ENCODE data around the gene ZNF212. TPM values are rescaled to one million over a fixed set of nuclear protein-coding genes. Genes with fewer than 3 reads are reported as not detected.
"Not testable (repeated sequence)": the region's sequence is repeated elsewhere in the genome, so short reads cannot be mapped to it uniquely, and the experiment has no call there.

ZNF212 gene
- total RNA-seq, 2 experiments from 2014 or later, result 12.5 to 14.6 TPM

DNA sequence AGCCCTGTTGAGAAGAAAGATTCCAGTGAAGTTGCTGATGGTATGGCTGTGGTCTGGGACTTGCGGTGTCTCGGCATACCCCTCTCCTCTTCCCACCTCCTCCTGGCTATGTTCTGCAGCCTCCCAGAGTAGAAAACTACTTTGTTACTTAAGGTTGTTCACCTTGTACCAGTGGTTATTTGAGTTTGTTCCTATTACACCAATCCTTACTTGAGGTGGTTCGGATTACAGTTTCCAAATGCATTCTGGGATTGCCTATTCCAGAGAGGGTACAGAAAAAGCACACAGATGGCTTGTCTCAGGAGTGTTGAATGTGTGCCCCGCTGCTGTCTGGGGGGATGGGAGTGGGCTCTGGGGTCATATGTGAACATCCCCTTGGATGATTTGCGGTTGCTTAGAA, 15.7 kb downstream of the ZNF212 start:
- H3K27ac Mint-ChIP-seq, result no peak overlapping the region
- H3K27me3 Mint-ChIP-seq, result no peaks in the 10 kb centered on the region
- H3K4me1 Mint-ChIP-seq, result peaks cover 1% of the 10 kb centered on the region
- DNase-seq, result no peak
- H3K4me3 Mint-ChIP-seq, result no peak overlapping the region
- H3K9me3 Mint-ChIP-seq, result no peaks in the 10 kb centered on the region
- H3K36me3 Mint-ChIP-seq, result peaks cover 2% of the 10 kb centered on the region

DNA sequence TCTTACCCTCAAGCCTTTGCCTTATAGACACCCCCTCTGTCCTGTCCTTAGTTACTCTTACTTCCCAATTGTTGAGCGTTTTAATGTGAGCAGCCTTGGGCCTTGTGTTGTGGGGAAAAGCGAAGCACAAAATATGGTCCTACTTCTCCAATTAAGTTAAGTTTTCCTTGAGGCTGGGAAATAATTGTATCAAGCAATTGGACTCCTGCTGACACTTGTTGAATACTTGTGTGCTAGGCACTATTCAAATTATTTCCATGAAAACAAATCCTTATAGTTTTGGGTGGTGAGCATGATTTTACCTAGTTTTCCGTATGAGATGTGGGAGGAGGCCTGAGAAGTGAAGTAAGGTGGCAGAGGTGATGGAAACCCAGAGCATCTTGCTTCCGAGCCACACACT, 17.1 kb downstream of the ZNF212 start:
- no peak overlapping the region for H3K4me3 Mint-ChIP-seq
- H3K9me3 Mint-ChIP-seq, result no peaks in the 10 kb centered on the region
- H3K27me3 Mint-ChIP-seq, result no peaks in the 10 kb centered on the region

DNA sequence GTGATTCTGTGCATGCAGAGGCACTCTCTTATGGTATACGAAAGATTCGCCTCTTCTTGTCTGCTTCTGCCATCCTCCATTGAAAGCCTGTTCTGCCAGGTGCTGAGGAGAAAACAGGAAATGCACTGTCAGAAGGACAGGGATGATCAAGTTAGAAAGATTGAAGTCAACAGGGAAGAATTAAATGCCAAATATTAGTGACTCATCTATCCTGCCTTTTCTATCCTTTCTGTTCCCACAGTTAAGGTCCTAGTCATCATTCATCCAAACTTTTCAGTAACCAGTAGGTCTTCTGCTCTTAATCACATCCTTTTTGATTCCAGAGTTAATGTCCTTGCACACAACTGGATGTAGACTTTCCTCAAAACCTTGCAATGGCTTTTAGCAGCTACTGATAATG, 17.7 kb downstream of the ZNF212 start:
- no peaks in the 10 kb centered on the region for H3K36me3 Mint-ChIP-seq
- H3K27me3 Mint-ChIP-seq, result no peaks in the 10 kb centered on the region
- no peak for DNase-seq
- H3K27ac Mint-ChIP-seq, result no peak overlapping the region
- no peaks in the 10 kb centered on the region for H3K9me3 Mint-ChIP-seq
- peaks cover 4% of the 10 kb centered on the region for H3K4me1 Mint-ChIP-seq
- H3K4me3 Mint-ChIP-seq, result no peak overlapping the region

More for the DNA sequence above, 17.1 kb downstream of the ZNF212 start:
- H3K36me3 Mint-ChIP-seq, result no peaks in the 10 kb centered on the region
- DNase-seq, result no peak
- H3K4me1 Mint-ChIP-seq, result peaks cover 3% of the 10 kb centered on the region
- no peak overlapping the region for H3K27ac Mint-ChIP-seq

DNA sequence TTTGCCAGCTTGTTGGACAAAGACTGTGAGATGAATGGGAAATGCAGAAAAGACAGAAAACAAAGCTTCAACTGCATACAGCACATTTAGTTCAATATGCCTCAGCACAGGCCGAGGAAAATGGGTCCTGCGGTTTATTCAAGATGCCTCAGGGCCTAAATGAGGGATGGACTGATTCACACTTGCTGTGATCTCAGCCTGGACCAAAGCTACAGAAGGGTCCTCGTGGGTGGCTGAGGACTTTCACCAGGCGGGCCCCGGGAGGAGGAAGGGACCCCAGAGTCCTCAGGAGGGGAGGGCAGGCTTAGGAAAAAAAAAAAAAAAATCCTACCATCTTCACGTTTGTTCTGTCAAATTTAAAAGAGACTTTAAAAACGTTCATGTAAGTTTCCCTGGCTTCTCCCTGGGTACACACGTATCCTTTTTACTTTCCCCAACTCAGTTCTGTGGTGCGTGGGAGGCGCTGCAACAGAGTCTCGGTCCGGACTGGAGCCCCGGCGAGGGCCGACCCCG, 21.9 kb downstream of the ZNF212 start:
- no peaks in the 10 kb centered on the region for H3K9me3 Mint-ChIP-seq
- H3K4me3 Mint-ChIP-seq, result peak overlapping the region; percentile 80
- H3K27me3 Mint-ChIP-seq, result no peaks in the 10 kb centered on the region
- DNase-seq, result no peak
- H3K4me1 Mint-ChIP-seq, result peaks cover 21% of the 10 kb centered on the region
- H3K36me3 Mint-ChIP-seq, result peaks cover 5% of the 10 kb centered on the region
- peak overlapping the region; percentile 91 for H3K27ac Mint-ChIP-seq

DNA sequence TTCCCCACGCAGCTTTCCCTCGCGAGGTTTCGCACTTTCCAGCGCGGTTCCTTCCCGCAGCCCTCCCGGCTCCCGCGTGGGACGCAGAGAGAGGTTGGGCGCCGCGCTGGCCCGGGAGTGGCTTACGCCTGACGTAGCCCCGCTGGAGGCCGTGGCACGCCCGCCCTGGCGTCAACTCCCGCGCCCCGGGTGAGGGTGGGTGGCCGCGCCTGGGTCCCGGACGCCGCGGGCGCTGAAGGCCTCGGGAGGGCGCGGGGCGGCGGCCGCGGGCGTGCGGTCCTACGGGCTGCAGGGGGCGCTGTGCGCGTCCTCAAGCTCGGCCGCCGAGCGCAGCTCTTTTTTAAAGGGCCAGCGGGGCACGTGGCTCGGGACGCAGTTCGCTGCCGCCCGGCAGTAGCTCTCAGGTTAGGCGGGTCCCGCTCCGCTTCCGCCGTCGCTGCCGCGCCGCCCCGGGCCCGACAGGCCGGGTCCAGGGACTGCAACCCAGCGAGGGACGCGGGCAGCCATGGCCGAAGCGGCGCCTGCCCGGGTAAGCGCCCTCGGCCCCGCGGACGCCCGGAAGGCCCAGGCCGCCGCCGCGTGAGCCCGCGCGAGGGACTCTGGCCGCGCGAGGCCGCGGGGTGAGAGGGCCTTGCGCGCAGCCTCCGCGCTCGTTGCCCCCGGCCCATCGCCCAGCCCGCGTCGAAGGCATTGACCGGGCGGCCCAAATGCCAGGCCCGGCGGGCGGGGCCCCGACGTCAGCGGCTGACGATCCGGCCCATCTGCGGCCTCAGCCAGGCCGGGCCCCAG, 22.6 kb downstream of the ZNF212 start, which contains the start of gene ZNF783:
Gene ZNF783, plus strand, starts transcription at position 368 of the 789 bp plus-strand sequence. Its CDS starts 138 bp downstream, at position 506.
- peaks cover 10% of the 10 kb centered on the region for H3K36me3 Mint-ChIP-seq
- peak within 1 kb of the TSS; percentile 80 for H3K4me3 Mint-ChIP-seq

DNA sequence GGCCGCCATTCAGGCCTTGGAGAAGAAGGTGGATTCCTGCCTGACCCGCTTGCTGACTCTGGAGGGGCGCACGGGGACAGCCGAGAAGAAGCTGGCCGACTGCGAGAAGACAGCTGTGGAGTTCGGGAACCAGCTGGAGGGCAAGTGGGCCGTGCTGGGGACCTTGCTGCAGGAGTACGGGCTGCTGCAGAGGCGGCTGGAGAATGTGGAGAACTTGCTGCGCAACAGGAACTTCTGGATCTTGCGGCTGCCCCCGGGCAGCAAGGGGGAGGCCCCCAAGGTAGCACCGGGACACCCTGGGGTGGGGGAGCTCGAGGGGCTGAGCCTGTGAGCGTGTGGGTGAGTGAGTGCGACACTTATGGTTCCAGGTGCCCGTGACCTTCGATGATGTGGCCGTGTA, 27.0 kb downstream of the ZNF212 start:
- no peaks in the 10 kb centered on the region for H3K27me3 Mint-ChIP-seq
- H3K27ac Mint-ChIP-seq, result no peak overlapping the region
- H3K36me3 Mint-ChIP-seq, result peaks cover 30% of the 10 kb centered on the region
- DNase-seq, result no peak
- peaks cover 18% of the 10 kb centered on the region for H3K4me1 Mint-ChIP-seq
- no peaks in the 10 kb centered on the region for H3K9me3 Mint-ChIP-seq
- no peak overlapping the region for H3K4me3 Mint-ChIP-seq

More for the DNA sequence above, 22.6 kb downstream of the ZNF212 start, which contains the start of gene ZNF783:
- Mint-ChIP-seq H3K9me3 (no peaks in the 10 kb centered on the region), H3K27me3 (no peaks in the 10 kb centered on the region), H3K4me1 (peaks cover 21% of the 10 kb centered on the region), H3K27ac (peak within 1 kb of the TSS; percentile 91)
- peak; percentile 88 for DNase-seq

DNA sequence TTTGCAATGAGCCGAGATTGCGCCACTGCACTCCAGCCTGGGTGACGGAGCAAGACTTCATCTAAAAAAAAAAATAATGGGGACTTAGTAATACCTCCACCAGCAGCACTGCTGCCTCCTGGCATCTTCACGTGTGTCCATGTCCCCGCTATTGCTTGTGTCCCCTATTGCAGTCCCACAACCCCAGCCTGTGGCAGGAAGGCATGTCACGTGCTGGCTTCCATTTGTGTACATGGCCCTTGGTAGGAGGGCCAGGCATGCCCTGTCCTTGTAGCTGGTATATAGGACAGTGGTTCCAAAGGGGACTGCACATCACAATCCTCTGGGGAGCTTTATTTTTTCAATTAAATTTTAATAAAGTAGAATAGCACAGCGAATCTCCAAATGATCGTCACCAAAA, 28.3 kb downstream of the ZNF212 start:
- DNase-seq, result no peak
- Mint-ChIP-seq H3K9me3 (no peaks in the 10 kb centered on the region), H3K27me3 (no peaks in the 10 kb centered on the region), H3K4me1 (peaks cover 17% of the 10 kb centered on the region), H3K27ac (no peak overlapping the region), H3K36me3 (peaks cover 30% of the 10 kb centered on the region), H3K4me3 (no peak overlapping the region)

DNA sequence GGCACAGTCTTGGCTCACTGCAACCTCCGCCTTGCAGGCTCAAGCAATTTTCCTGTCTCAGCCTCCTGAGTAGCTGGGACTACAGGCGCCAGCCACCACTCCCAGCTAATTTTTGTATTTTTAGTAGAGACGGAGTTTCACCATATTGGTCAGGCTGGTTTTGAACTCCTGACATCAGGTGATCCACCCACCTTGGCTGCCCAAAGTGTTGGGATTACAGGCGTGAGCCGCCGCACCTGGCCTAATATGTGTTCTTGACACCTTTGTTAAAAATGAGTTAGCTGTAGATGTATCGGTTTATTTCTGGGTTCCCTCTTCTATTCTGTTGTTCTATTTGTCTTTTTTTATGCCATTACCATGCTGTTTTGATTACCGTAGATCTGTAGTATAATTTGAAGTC, 35.0 kb downstream of the ZNF212 start:
- not testable (repeated sequence) for H3K9me3 Mint-ChIP-seq, H3K4me1 Mint-ChIP-seq, H3K27ac Mint-ChIP-seq, H3K27me3 Mint-ChIP-seq, DNase-seq, H3K4me3 Mint-ChIP-seq
- H3K36me3 Mint-ChIP-seq, result peaks cover 35% of the 10 kb centered on the region

DNA sequence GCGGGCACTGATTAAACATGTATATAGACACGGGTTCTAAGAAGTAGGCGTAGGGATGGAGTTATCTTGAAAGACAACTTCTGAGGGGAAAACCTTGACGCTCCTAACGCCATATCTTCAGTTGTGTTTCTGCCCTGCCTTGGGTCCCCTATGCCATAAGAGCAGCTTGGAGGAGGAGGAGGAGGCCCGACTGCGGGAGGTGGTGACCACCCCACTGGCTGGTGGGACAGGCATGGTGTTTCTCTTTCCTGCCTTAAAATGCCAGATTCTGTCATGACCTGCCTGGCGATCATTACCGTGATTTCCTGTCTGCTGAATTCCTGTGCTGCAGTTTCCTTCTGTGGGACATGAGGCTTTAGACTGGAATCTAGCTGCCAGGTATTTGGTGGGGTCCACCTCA, 38.4 kb downstream of the ZNF212 start:
- Mint-ChIP-seq H3K27me3 (no peaks in the 10 kb centered on the region), H3K9me3 (peaks cover 2% of the 10 kb centered on the region), H3K4me3 (no peak overlapping the region), H3K36me3 (peaks cover 34% of the 10 kb centered on the region), H3K27ac (no peak overlapping the region), H3K4me1 (peaks cover 5% of the 10 kb centered on the region)
- DNase-seq, result no peak

DNA sequence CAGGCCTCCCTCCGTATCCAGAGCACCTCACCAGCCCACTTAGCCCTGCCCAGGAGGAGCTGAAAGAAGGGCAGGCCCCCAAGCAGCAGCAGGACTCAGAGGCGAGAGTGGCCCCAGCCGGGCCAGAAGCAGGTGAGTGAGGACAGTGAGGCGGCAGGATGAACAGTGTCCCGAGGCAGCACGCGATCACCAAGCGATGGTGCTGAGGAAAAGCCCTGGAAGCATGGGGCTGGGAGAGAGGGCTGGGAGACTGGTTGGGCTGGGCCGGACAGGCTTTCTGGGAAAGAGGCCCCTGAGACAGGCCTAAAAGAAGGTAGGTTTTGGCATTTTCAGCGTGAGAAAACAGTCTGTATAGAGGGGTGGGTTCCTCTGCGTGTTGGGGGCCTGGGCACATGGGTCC, 38.9 kb downstream of the ZNF212 start:
- no peak overlapping the region for H3K27ac Mint-ChIP-seq
- H3K27me3 Mint-ChIP-seq, result no peaks in the 10 kb centered on the region
- H3K36me3 Mint-ChIP-seq, result peaks cover 36% of the 10 kb centered on the region
- H3K4me1 Mint-ChIP-seq, result peaks cover 6% of the 10 kb centered on the region
- peaks cover 2% of the 10 kb centered on the region for H3K9me3 Mint-ChIP-seq
- H3K4me3 Mint-ChIP-seq, result no peak overlapping the region
- no peak for DNase-seq

DNA sequence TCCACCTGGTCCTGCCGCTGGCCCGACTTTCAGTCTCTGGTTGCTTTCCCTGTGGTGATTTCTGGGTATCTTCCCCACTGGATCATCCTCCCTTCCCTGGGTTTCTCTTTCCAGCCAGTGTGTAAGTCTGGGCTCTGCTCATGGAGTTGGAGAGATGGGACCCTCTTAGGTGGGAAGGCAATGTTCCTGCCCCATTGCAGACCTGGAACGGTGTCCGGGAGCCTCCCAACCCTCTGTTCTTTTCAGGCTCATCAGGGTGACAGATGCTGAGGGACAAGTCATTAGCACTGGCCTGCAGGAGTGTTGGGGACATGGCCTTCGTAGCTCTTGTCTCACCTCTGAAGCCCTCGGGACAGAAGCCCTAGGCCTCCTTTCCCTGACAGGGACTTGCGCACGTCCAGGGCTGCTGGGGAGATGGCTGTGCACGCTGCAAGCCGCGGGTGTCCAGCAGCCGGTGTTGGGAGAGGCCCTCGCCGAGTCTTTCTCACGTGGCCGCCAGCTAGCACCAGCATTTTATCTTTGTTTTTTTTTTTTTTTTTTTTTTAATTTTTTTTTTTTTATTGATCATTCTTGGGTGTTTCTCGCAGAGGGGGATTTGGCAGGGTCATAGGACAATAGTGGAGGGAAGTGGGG, 39.8 kb downstream of the ZNF212 start:
- peaks cover 2% of the 10 kb centered on the region for H3K9me3 Mint-ChIP-seq
- H3K4me3 Mint-ChIP-seq, result no peak overlapping the region
- H3K36me3 Mint-ChIP-seq, result peaks cover 35% of the 10 kb centered on the region
- no peak for DNase-seq
- H3K27ac Mint-ChIP-seq, result peak overlapping the region; percentile 3
- H3K27me3 Mint-ChIP-seq, result no peaks in the 10 kb centered on the region
- peaks cover 4% of the 10 kb centered on the region for H3K4me1 Mint-ChIP-seq

DNA sequence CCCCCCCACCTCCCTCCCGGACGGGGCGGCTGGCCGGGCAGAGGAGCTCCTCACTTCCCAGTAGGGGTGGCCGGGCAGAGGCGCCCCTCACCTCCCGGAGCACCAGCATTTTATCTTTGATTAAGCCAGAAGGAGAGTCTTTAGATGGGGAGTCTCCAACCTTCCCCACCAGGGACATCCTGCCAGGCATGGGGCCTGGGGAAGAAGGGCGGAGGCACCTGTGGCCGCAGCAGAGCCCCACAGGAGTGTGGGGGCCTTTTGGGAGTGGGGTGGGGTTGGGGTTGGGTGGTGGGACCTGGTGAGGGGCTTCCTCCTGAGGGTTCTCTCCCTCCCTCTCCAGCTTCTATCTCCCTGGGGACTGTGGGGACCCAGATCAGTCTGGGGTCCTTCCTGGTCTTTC, 40.7 kb downstream of the ZNF212 start:
- peaks cover 28% of the 10 kb centered on the region for H3K36me3 Mint-ChIP-seq
- no peak for DNase-seq
- no peak overlapping the region for H3K4me3 Mint-ChIP-seq
- no peaks in the 10 kb centered on the region for H3K27me3 Mint-ChIP-seq
- peaks cover 9% of the 10 kb centered on the region for H3K4me1 Mint-ChIP-seq
- H3K27ac Mint-ChIP-seq, result no peak overlapping the region
- H3K9me3 Mint-ChIP-seq, result no peaks in the 10 kb centered on the region

DNA sequence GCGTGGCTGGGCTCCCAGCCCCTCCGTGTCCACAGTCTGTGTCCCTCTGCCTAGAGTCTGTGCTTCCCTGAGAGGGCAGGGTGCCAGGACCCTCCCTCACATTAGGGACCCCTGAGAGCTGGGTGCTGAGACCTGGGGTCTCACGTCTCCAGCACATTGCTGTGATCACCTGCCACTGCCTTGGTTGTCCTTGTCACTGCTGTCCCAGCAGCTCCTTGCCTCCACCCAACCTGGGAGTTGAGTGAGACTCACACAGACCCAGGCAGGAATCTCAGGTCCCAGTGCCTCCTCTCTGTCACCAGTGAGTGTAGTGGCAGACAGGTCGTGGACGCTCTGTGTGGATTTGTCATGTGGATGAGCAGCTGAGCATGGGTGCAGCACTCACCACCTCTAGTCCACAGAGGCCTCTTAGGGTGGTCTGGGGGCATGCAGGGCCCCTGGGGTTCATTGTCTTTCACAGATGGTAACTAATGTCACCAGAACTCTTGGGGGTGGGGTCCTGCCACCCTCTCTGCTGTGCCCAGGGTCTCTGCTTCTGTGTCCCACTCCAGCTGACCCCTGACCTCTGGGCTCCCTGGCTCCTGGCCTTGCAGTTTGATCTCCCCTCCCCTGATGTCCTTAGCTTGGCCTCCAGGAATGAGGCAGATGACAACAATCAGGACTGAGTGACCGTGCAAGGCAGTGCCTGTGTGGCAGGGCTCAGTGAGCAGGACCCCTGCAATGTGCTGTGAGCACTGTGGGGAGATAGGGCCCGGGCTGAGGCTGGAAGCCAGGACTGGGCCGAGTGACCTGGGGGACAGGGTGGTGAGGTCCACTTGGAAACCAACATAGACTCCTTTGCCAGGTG, 41.4 kb downstream of the ZNF212 start:
- H3K27ac Mint-ChIP-seq, result no peak overlapping the region
- no peak for DNase-seq
- H3K9me3 Mint-ChIP-seq, result no peaks in the 10 kb centered on the region
- H3K4me1 Mint-ChIP-seq, result peaks cover 13% of the 10 kb centered on the region
- H3K4me3 Mint-ChIP-seq, result no peak overlapping the region
- no peaks in the 10 kb centered on the region for H3K27me3 Mint-ChIP-seq
- H3K36me3 Mint-ChIP-seq, result peaks cover 23% of the 10 kb centered on the region

DNA sequence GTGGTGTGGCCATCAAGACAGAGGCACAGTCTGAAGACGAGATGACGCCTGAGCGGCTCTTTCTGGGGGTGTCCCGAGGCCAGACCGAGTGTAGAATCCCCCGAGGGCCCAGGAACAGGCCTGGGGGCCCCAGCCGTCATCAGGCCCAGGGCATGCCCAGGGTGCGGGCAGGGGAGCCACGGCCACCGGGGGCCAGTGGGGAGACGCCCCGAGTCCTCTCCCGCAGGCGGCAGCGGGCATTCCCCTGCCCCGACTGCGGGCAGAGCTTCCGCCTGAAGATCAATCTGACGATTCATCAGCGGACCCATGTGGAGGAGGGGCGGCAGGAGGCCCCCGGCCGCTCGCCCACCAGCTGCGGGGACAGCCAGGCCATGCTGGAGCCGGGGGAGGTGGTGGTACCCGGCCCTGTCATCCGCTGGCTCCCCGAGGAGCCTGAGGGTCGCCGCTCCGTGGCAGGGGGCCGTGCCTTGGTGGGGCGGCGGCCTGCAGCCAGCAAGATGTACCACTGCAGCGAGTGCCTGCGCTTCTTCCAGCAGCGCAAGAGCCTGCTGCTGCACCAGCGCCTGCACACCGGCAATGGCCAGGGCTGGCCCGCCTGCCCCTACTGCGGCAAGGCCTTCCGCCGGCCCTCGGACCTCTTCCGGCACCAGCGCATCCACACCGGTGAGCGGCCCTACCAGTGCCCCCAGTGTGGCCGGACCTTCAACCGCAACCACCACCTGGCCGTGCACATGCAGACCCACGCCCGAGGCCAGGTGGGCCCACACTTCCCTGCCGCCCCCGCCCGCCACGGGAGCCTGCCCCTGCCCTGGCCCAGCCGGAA, 42.3 kb downstream of the ZNF212 start:
- no peak overlapping the region for H3K27ac Mint-ChIP-seq
- peaks cover 18% of the 10 kb centered on the region for H3K36me3 Mint-ChIP-seq
- no peaks in the 10 kb centered on the region for H3K9me3 Mint-ChIP-seq
- H3K4me3 Mint-ChIP-seq, result no peak overlapping the region
- no peak for DNase-seq
- H3K4me1 Mint-ChIP-seq, result peaks cover 21% of the 10 kb centered on the region
- H3K27me3 Mint-ChIP-seq, result no peaks in the 10 kb centered on the region

Measured in activated naive CD8-positive, alpha-beta T cell treated with anti-CD3 and anti-CD28 coated beads for 36 hours (primary cell).